ENCODE results near the gene RFPL1. TPM values are rescaled to one million over a fixed set of nuclear protein-coding genes. Genes with fewer than 3 reads are reported as not detected.

Gene RFPL1
- total RNA-seq, 1 donor from 2014 or later: not detected

DNA sequence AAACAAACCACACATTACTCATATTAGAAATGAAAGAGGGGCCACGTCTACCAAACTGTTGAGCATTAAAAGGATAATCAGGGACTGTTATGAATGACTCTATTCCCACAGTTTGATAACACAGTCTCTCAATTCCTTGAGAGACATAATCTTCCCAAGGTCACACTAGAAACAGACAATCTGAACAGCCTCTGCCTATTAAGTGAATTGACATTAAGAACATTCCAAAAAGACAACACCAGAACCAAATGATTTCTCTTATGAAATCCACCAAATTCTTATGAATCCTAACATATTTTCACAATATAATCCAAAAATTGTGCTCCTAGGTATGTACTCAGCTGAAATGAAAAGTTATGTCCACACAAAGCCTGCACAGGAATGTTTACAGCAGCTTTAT is 4.6 kb downstream of the RFPL1 start:
- Mint-ChIP-seq H3K9me3 (ENCODE audit: unreplicated experiment) (no peaks in the 10 kb centered on the region), H3K27me3 (ENCODE audit: unreplicated experiment) (peaks cover 18% of the 10 kb centered on the region), H3K36me3 (ENCODE audit: unreplicated experiment) (no peaks in the 10 kb centered on the region), H3K4me1 (ENCODE audit: unreplicated experiment) (peaks cover 14% of the 10 kb centered on the region), H3K27ac (ENCODE audit: unreplicated experiment) (peak overlapping the region; percentile 1), H3K4me3 (ENCODE audit: unreplicated experiment) (no peak overlapping the region)
- TF ChIP-seq, protein P1, sequence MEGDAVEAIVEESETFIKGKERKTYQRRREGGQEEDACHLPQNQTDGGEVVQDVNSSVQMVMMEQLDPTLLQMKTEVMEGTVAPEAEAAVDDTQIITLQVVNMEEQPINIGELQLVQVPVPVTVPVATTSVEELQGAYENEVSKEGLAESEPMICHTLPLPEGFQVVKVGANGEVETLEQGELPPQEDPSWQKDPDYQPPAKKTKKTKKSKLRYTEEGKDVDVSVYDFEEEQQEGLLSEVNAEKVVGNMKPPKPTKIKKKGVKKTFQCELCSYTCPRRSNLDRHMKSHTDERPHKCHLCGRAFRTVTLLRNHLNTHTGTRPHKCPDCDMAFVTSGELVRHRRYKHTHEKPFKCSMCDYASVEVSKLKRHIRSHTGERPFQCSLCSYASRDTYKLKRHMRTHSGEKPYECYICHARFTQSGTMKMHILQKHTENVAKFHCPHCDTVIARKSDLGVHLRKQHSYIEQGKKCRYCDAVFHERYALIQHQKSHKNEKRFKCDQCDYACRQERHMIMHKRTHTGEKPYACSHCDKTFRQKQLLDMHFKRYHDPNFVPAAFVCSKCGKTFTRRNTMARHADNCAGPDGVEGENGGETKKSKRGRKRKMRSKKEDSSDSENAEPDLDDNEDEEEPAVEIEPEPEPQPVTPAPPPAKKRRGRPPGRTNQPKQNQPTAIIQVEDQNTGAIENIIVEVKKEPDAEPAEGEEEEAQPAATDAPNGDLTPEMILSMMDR (IDR thresholded peaks at IDR 0.05): no peak
- DNase-seq (ENCODE audit: extremely low spot score, unreplicated experiment): no peak

DNA sequence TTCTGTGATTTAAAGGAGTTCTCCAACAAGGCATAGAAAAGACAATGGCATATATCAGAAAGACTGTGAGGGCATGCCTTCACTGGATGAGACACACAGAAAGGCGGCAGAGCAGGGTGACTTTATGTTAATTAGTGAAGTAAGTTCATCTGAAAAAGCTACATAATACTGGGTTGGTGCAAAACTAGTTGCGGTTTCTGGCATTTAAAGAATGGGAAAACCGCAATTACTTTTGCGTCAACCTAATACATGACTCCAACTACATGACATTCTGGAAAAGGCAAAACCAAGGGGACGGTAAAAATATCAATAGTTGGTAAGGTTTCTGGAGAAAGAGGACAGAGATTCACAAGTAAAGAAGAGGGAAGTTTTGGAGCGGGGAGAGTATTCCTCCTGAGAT is 5.1 kb downstream of the RFPL1 start:
- H3K27ac Mint-ChIP-seq (ENCODE audit: unreplicated experiment): peak overlapping the region; percentile 1
- no peaks in the 10 kb centered on the region for H3K9me3 Mint-ChIP-seq (ENCODE audit: unreplicated experiment)
- peaks cover 2% of the 10 kb centered on the region for H3K36me3 Mint-ChIP-seq (ENCODE audit: unreplicated experiment)
- no peak for DNase-seq (ENCODE audit: extremely low spot score, unreplicated experiment)
- H3K4me1 Mint-ChIP-seq (ENCODE audit: unreplicated experiment): peaks cover 14% of the 10 kb centered on the region
- TF ChIP-seq, protein P1 (IDR thresholded peaks at IDR 0.05): no peak
- no peak overlapping the region for H3K4me3 Mint-ChIP-seq (ENCODE audit: unreplicated experiment)
- H3K27me3 Mint-ChIP-seq (ENCODE audit: unreplicated experiment): peaks cover 20% of the 10 kb centered on the region

DNA sequence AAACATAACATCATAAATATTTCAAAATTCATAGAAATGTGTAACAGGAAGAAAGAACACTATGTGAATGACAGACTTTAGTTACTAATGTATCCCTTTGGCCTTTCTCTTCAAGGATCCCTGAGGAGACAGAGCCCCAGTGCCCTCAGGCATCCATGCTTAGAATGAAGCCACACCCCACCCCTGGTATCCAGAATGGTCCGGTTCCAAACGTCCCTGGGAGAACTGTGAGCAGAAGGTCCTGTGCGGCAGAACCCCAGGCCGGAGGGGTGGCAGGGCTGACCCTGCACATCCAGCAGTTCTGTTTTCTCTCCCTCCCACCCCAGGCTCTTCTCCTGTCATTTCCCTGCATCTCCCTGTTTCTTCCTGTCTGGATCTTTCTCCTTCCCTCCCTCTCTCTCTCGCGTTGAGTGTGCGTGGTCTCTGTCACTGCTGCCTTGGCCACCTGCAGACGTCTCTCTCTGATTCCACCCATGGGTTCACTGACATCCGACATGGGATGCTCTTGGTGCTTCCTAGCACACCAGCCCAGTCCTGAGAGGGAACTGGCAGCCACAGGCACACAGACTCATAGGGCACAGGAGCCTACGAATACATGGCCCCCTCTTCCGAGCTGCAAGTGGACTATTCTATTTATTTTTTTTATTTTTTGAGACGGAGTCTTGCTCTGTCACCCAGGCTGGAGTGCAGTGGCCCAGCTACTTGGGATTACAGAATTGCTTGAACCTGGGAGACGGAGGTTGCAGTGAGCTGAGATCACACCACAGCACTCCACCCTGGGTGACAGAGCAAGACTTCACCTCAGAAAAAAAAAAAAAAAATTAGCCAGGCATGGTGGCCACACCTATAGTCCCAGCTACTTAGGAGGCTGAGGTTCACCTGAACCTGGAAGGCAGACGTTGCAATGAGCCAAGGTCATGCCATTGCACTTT is 5.7 kb downstream of the RFPL1 start:
- DNase-seq (ENCODE audit: extremely low spot score, unreplicated experiment): no peak
- H3K27ac Mint-ChIP-seq (ENCODE audit: unreplicated experiment): no peak overlapping the region
- peaks cover 2% of the 10 kb centered on the region for H3K36me3 Mint-ChIP-seq (ENCODE audit: unreplicated experiment)
- peaks cover 14% of the 10 kb centered on the region for H3K4me1 Mint-ChIP-seq (ENCODE audit: unreplicated experiment)
- H3K27me3 Mint-ChIP-seq (ENCODE audit: unreplicated experiment): peaks cover 18% of the 10 kb centered on the region
- TF ChIP-seq, protein P1 (IDR thresholded peaks at IDR 0.05): no peak
- H3K9me3 Mint-ChIP-seq (ENCODE audit: unreplicated experiment): no peaks in the 10 kb centered on the region
- no peak overlapping the region for H3K4me3 Mint-ChIP-seq (ENCODE audit: unreplicated experiment)

DNA sequence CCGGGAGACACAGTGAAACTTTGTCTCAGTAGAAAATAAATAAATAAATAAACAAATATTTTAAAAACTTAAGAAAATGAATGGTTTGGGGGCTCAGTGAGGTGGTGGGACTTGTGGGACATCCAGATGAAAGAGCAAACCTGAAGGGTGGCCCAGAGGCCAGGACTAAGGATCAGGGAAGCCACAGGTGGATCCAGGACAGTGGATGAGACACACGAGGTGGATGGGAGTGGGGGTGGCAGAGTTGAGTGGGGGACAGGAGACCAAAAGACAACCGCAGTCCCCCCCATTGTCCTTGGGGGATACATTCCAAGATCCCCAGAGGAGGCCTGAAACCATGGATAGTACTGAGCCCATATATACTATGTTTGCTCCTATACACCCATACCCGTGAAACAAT is 7.1 kb downstream of the RFPL1 start:
- no peak overlapping the region for H3K4me3 Mint-ChIP-seq (ENCODE audit: unreplicated experiment)

DNA sequence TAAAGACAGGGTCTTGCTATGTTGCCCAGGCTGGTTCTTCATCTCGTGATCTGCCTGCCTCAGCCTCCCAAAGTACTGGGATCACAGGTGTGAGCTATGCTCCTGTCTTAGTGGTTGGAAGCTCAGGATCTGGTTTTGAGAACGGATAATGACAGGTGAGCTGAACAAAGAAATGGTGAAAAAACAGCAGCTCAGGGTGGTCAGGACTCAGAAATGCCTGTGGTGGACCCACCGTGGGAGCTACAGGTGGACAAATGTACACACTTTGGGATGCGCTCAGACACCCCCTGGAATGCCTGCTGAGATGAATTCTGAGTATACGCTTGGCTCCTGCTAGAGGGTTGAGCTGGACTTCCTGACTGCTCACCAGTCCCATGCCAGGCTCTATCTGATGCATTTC is 9.5 kb downstream of the RFPL1 start:
- TF ChIP-seq, protein P1 (IDR thresholded peaks at IDR 0.05): no peak
- Mint-ChIP-seq H3K36me3 (ENCODE audit: unreplicated experiment) (peaks cover 2% of the 10 kb centered on the region), H3K27ac (ENCODE audit: unreplicated experiment) (no peak overlapping the region), H3K4me3 (ENCODE audit: unreplicated experiment) (no peak overlapping the region), H3K9me3 (ENCODE audit: unreplicated experiment) (no peaks in the 10 kb centered on the region), H3K4me1 (ENCODE audit: unreplicated experiment) (peaks cover 13% of the 10 kb centered on the region), H3K27me3 (ENCODE audit: unreplicated experiment) (peaks cover 7% of the 10 kb centered on the region)
- DNase-seq (ENCODE audit: extremely low spot score, unreplicated experiment): no peak

More for the DNA sequence above, 7.1 kb downstream of the RFPL1 start:
- no peak for DNase-seq (ENCODE audit: extremely low spot score, unreplicated experiment)
- Mint-ChIP-seq H3K27ac (ENCODE audit: unreplicated experiment) (no peak overlapping the region), H3K4me1 (ENCODE audit: unreplicated experiment) (peaks cover 14% of the 10 kb centered on the region), H3K27me3 (ENCODE audit: unreplicated experiment) (peaks cover 14% of the 10 kb centered on the region), H3K36me3 (ENCODE audit: unreplicated experiment) (peaks cover 2% of the 10 kb centered on the region), H3K9me3 (ENCODE audit: unreplicated experiment) (no peaks in the 10 kb centered on the region)
- TF ChIP-seq, protein P1 (IDR thresholded peaks at IDR 0.05): no peak
